K562 (cell line): ENCODE results near the gene TTC28. TPM values are rescaled to one million over a fixed set of nuclear protein-coding genes. Genes with fewer than 3 reads are reported as not detected.

Experiments used
- ATAC-seq: fragments of 200-7000 bp; cut with Tn5 transposase; 3 replicates; pipeline ENCODE4 v1.9.1; 2020; ENCODE audit warnings: moderate library complexity
- BruUV-seq: library from RNA; stranded (reverse); fragments of 400-500 nt; replicated peaks from 2 replicates; lab custom pipeline; 2021; lab: Mats Ljungman, UMichigan
- CTCF ChIA-PET: fragments of 300-600 bp; formaldehyde crosslinking; extraction: SDS; loops from one replicate; lab custom pipeline; 2021; ENCODE audit warnings: low intra/inter-chr PET ratio; lab: Yijun Ruan, JAX
- POLR2A ChIA-PET: fragments of 300-600, 350-650 bp; sonication (Branson Sonifier 250); formaldehyde crosslinking; extraction: SDS; loops from one replicate; lab custom pipeline; 2021; ENCODE audit warnings: antibody characterized with exemption, inconsistent platforms; lab: Yijun Ruan, JAX
- DNase-seq, 4 experiments: peaks; one replicate each; pipeline versions ENCODE4 v3.0.0 to v3.0.0-alpha.2; 2011 to 2018; ENCODE audit warnings: low spot score in 3 of 4, mixed read lengths in 3 of 4; ENCODE audit errors: extremely low read depth in 1 of 4
- FAIRE-seq: peaks from 2 replicates; lab custom pipeline; 2011; peaks lifted over from hg19 to GRCh38; lab: Jason Lieb, UNC
- H2AFZ ChIP-seq: 2 replicates; pipeline ENCODE4 v1.6.0; 2011; ENCODE audit warnings: low read depth, low read length, control low read depth, inconsistent platforms
- H3K27ac ChIP-seq: fragments of 200-600 bp; 3 replicates; pipeline ENCODE4 v1.8.0; 2011; ENCODE audit warnings: low read depth, mild to moderate bottlenecking, control low read depth, inconsistent platforms, low read length, moderate library complexity, mixed read lengths; ENCODE audit errors: extremely low read depth
- H3K27me3 ChIP-seq, 2 experiments: fragments of 300-600 bp in 1 of 2; 2 replicates in 1 of 2; 3 replicates in 1 of 2; pipeline versions ENCODE4 v1.6.0 to v1.8.0; 2011; ENCODE audit warnings: inconsistent platforms in 2 of 2, low read length in 2 of 2, mild to moderate bottlenecking in 1 of 2, mixed read lengths in 1 of 2, moderate library complexity in 1 of 2; ENCODE audit not compliant: control insufficient read depth in 2 of 2, insufficient read depth in 2 of 2
- H3K36me3 ChIP-seq: fragments of 300-600 bp; 3 replicates; pipeline ENCODE4 v1.8.0; 2011; ENCODE audit warnings: mild to moderate bottlenecking, low read length, inconsistent platforms; ENCODE audit not compliant: control insufficient read depth, insufficient read depth
- H3K4me1 ChIP-seq, 2 experiments: fragments of 200-600 bp in 1 of 2; replicated peaks in 1 of 2; 2 replicates in 1 of 2; 3 replicates in 1 of 2; pipeline versions ENCODE4 v1.5.1 to v1.8.0; 2011; ENCODE audit warnings: inconsistent platforms in 2 of 2, low read length in 2 of 2, mild to moderate bottlenecking in 1 of 2, mixed read lengths in 1 of 2, moderate library complexity in 1 of 2; ENCODE audit not compliant: control insufficient read depth in 2 of 2, insufficient read depth in 2 of 2
- H3K4me2 ChIP-seq: 2 replicates; pipeline ENCODE4 v1.6.1; 2011; ENCODE audit warnings: low read length, control low read depth, inconsistent platforms, mixed read lengths; ENCODE audit not compliant: insufficient read depth
- H3K4me3 ChIP-seq: fragments of 200-600 bp; sonication (generic), shearing (Covaris generic); 2 replicates; pipeline ENCODE4 v1.5.1; 2016; ENCODE audit warnings: control low read depth, inconsistent platforms
- H3K79me2 ChIP-seq: fragments of 200-600 bp; 3 replicates; pipeline ENCODE4 v1.8.0; 2011; ENCODE audit warnings: low read length, inconsistent platforms; ENCODE audit not compliant: control insufficient read depth, insufficient read depth
- H3K9ac ChIP-seq, 2 experiments: 2 replicates each; pipeline versions ENCODE4 v1.6.0 to v1.6.1; 2011; ENCODE audit warnings: low read depth in 2 of 2, low read length in 2 of 2, control low read depth in 1 of 2, inconsistent platforms in 1 of 2, mild to moderate bottlenecking in 1 of 2, mixed read lengths in 1 of 2; ENCODE audit not compliant: insufficient read depth in 1 of 2
- H3K9me1 ChIP-seq: one replicate; pipeline ENCODE4 v1.6.0; 2011; ENCODE audit warnings: inconsistent platforms, mild to moderate bottlenecking, low read length, moderate library complexity; ENCODE audit not compliant: control insufficient read depth, insufficient read depth
- H3K9me3 ChIP-seq: replicated peaks from 2 replicates; pipeline ENCODE4 v1.5.1; 2011; ENCODE audit warnings: low read depth, low read length, inconsistent platforms; ENCODE audit not compliant: control insufficient read depth, insufficient read depth
- H4K20me1 ChIP-seq: replicated peaks from 2 replicates; pipeline ENCODE4 v1.6.1; 2011; ENCODE audit warnings: low read length, inconsistent platforms, mixed read lengths; ENCODE audit not compliant: control insufficient read depth, insufficient read depth
- E2F4 ChIP-seq: sonication (generic); formaldehyde crosslinking; IDR thresholded peaks from 2 replicates; pipeline ENCODE4 v1.8.0; 2022; ENCODE audit warnings: mild to moderate bottlenecking, low read depth, missing genetic modification reagents
- MEIS2 ChIP-seq: fragments of 450-650 bp; IDR thresholded peaks from 2 replicates; pipeline ENCODE4 v1.6.1; 2014; ENCODE audit warnings: mild to moderate bottlenecking; ENCODE audit not compliant: partially characterized antibody
- PBX2 ChIP-seq, 2 experiments: IDR thresholded peaks in 1 of 2; conservative IDR thresholded peaks in 1 of 2; 2 replicates each; pipeline ENCODE4 v1.6.1; 2016; ENCODE audit warnings: low read depth in 2 of 2, mild to moderate bottlenecking in 1 of 2, missing compliant biosample characterization in 1 of 2, missing genetic modification characterization in 1 of 2, moderate library complexity in 1 of 2
- in situ Hi-C: fragments of 300-500 bp; cut with MboI; formaldehyde crosslinking; loops from 4 replicates; pipeline ENCODE4 v1.15.0; 2018; ENCODE audit warnings: inconsistent platforms, mixed read lengths
- intact Hi-C: fragments of 100-400 bp; cut with micrococcal nuclease; formaldehyde crosslinking; loops from 2 replicates; pipeline ENCODE4 v1.14.2; 2022
- polyA plus RNA-seq, 8 experiments: library from polyadenylated mRNA; depleted of rRNA in 4 of 8; stranded (reverse) in 5 of 8; unstranded in 3 of 8; fragments of >200 nt; fragmentation: Nextera tagmentation in 2 of 8; fragmentation: Illumina TruSeq in 1 of 8; extraction: Ambion mirVana in 2 of 8; extraction: Trizol in 1 of 8; gene quantifications; 2 replicates each; pipeline versions ENCODE4 v1.2.1 to v1.2.3, GENCODE V29; 2011 to 2014; ENCODE audit warnings: inconsistent platforms in 1 of 8, missing spikeins in 1 of 8
- total RNA-seq, 7 experiments: library from RNA; depleted of rRNA in 6 of 7; stranded (reverse); fragments of >200 nt in 6 of 7; fragmentation: Illumina TruSeq in 2 of 7; extraction: Trizol in 2 of 7; gene quantifications; 2 replicates each; pipeline versions ENCODE4 v1.2.1 to v1.2.3, GENCODE V29; 2011 to 2021; ENCODE audit warnings: low replicate concordance in 1 of 7
- TF ChIP-seq, protein P1 (sequence below): fragments of 200-800 bp; sonication (Bioruptor generic); IDR thresholded peaks from 2 replicates; pipeline ENCODE4 v1.6.1; 2017; ENCODE audit warnings: missing genetic modification characterization, missing compliant biosample characterization
- TF ChIP-seq, protein P2 (sequence below): fragments of 250-450 bp; sonication (Bioruptor Pico); IDR thresholded peaks from 2 replicates; pipeline ENCODE4 v1.8.0; 2021; ENCODE audit warnings: borderline replicate concordance, mild to moderate bottlenecking, moderate library complexity; ENCODE audit not compliant: poor library complexity, severe bottlenecking

The TTC28 gene
- total and polyA plus RNA-seq, 9 of the 15 experiments (the other 6 are each of a cell fraction or from before 2014, with no cell fraction given), result 0.22 to 10.7 (median 3.1) TPM

GRCh38 chr22:28650463-28650862 is 29.2 kb downstream of the TTC28 start:
- DNase-seq (no peak), FAIRE-seq (no peak), ATAC-seq (no peak)
- in situ Hi-C loops (no loop called here), intact Hi-C loops (no loop called here)
- Histone ChIP-seq H3K9ac (no peak overlapping the region), H2AFZ (no peak overlapping the region), H3K9me3 (no peaks in the 10 kb centered on the region), H3K27me3 (no peaks in the 10 kb centered on the region), H3K4me2 (no peak overlapping the region), H4K20me1 (no peaks in the 10 kb centered on the region), H3K36me3 (no peaks in the 10 kb centered on the region), H3K9me1 (no peaks in the 10 kb centered on the region), H3K4me1 (peaks cover 2 to 3% of the 10 kb centered on the region in 2 experiments; a peak in 3 of 5 replicates), H3K27ac (no peak overlapping the region), H3K4me3 (no peak overlapping the region), H3K79me2 (0 out of 3 replicates have a peak, but pooled peaks cover 3% of the 10 kb centered on the region)
- CTCF ChIA-PET, result no interaction called here
- POLR2A ChIA-PET, result no interaction called here
- BruUV-seq, result no TSS peak
- TF ChIP-seq, protein P1, sequence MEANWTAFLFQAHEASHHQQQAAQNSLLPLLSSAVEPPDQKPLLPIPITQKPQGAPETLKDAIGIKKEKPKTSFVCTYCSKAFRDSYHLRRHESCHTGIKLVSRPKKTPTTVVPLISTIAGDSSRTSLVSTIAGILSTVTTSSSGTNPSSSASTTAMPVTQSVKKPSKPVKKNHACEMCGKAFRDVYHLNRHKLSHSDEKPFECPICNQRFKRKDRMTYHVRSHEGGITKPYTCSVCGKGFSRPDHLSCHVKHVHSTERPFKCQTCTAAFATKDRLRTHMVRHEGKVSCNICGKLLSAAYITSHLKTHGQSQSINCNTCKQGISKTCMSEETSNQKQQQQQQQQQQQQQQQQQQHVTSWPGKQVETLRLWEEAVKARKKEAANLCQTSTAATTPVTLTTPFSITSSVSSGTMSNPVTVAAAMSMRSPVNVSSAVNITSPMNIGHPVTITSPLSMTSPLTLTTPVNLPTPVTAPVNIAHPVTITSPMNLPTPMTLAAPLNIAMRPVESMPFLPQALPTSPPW (CRISPR knock-in tag), result no peak
- TF ChIP-seq E2F4 (no peak), MEIS2 (peak; percentile 48), PBX2 (CRISPR knock-in tag; IDR thresholded peaks at IDR 0.05; ENCODE audit: low read depth) (no peak), PBX2 (tag; conservative IDR thresholded peaks at IDR 0.05; ENCODE audit: low read depth) (0 out of 2 replicates have a peak, but pooled peaks have one; percentile 10)
- TF ChIP-seq, protein P2, sequence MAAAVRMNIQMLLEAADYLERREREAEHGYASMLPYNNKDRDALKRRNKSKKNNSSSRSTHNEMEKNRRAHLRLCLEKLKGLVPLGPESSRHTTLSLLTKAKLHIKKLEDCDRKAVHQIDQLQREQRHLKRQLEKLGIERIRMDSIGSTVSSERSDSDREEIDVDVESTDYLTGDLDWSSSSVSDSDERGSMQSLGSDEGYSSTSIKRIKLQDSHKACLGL (CRISPR knock-in tag), result no peak
